ENCODE results near the gene LHFPL5.

DNA sequence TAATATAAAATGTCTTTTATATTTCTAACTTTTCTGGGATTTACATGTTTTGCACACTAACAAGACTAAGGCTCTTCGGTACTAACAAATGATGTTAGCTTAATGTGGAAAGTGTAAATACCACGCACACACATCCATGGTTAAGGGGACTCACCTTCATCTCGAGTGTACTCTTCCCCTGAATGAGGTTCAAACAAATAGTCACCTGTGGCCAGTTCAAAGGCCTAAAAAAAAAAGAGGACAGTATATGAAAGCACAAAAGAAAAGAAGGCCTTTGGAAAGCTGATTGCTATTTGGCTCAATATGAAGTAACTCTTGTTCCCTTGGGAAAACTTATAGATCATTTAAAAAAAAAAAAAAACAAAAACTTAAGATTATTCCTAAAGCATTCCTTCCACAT, 37.2 kb downstream of the LHFPL5 start:
- TF ChIP-seq CTCF (IDR thresholded peaks at IDR 0.05) (no peak), POLR2A (IDR thresholded peaks at IDR 0.05) (no peak)

All from heart left ventricle (tissue), 13 donors.